BJ (cell line): ENCODE measurements around the gene SLC38A2. TPM values are rescaled to one million over a fixed set of nuclear protein-coding genes. Genes with fewer than 3 reads are reported as not detected.

Experiments used
- CTCF ChIA-PET: fragments of 350-600 bp; formaldehyde crosslinking; extraction: SDS; loops from one replicate; lab custom pipeline; 2021; ENCODE audit warnings: antibody characterized with exemption, inconsistent platforms; lab: Yijun Ruan, JAX
- POLR2A ChIA-PET: fragments of 300-600 bp; sonication (Branson Sonifier 250); formaldehyde crosslinking; extraction: SDS; loops from one replicate; lab custom pipeline; 2021; ENCODE audit warnings: antibody characterized with exemption; lab: Charles Lee
- DNase-seq: peaks from one replicate; pipeline ENCODE4 v3.0.0-alpha.2; 2011; ENCODE audit warnings: low read depth
- H3K27me3 ChIP-seq: 2 replicates; pipeline ENCODE4 v1.6.0; 2011; ENCODE audit warnings: low read length; ENCODE audit not compliant: control insufficient read depth, insufficient read depth
- H3K36me3 ChIP-seq: 2 replicates; pipeline ENCODE4 v1.5.1; 2011; ENCODE audit warnings: low read length; ENCODE audit not compliant: control insufficient read depth, insufficient read depth
- H3K4me3 ChIP-seq: 2 replicates; pipeline ENCODE4 v1.5.1; 2011; ENCODE audit warnings: low read depth, mild to moderate bottlenecking, control low read depth, low read length
- polyA plus RNA-seq: library from polyadenylated mRNA; depleted of rRNA; stranded (reverse); fragments of >200 nt; gene quantifications from 2 replicates; pipeline ENCODE4 v1.2.3, GENCODE V29; 2011
- TF ChIP-seq, protein P1 (sequence below): IDR thresholded peaks from 2 replicates; pipeline ENCODE4 v1.5.1; 2011; ENCODE audit warnings: low read depth, mild to moderate bottlenecking, control low read depth, inconsistent platforms, low read length, moderate library complexity; ENCODE audit not compliant: insufficient read depth

SLC38A2 gene
- polyA plus RNA-seq, 1 experiment: 472 TPM

DNA sequence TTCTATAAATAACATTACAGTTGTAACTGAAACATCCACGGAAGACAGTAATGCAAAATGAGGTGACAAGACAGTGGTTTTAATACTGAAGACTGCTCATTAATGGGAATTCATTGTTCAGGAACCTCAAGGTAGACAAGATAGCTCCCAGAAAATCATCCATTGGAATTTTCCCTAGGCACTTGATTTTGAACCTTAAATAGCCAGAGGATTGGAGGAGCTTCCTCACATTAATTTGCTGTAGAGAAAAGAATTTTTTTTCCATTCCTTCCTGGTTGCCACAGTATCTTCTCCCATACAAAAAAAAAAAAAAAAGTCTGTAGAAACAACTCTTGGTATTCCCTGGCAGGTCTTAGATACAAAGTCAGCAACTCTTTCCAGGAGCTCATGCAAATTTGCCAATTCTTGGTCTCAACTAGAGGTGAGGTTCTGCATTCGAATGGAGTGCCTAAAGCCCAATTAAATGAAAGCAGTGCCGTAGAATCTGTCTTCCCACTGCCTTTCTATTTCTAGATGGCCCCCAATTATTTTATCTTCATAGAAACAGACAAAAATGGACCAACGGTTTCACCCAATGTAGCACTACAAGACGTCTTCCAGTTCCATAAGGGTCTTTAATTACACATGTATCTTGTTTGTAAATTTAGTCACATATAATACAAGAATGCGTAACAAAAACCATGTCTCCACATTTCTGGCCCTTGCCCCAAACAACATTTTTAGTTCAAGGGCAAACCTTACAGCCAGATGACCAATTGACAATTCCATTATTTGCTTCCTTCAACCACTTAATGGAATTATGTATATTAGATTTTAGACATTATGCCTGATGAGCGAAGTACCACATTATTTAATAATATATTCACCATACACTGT, 13.5 kb downstream of the SLC38A2 start:
- TF ChIP-seq, protein P1, sequence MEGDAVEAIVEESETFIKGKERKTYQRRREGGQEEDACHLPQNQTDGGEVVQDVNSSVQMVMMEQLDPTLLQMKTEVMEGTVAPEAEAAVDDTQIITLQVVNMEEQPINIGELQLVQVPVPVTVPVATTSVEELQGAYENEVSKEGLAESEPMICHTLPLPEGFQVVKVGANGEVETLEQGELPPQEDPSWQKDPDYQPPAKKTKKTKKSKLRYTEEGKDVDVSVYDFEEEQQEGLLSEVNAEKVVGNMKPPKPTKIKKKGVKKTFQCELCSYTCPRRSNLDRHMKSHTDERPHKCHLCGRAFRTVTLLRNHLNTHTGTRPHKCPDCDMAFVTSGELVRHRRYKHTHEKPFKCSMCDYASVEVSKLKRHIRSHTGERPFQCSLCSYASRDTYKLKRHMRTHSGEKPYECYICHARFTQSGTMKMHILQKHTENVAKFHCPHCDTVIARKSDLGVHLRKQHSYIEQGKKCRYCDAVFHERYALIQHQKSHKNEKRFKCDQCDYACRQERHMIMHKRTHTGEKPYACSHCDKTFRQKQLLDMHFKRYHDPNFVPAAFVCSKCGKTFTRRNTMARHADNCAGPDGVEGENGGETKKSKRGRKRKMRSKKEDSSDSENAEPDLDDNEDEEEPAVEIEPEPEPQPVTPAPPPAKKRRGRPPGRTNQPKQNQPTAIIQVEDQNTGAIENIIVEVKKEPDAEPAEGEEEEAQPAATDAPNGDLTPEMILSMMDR: no peak
- Histone ChIP-seq H3K36me3 (peaks cover 14% of the 10 kb centered on the region), H3K4me3 (no peak overlapping the region), H3K27me3 (no peaks in the 10 kb centered on the region)
- no peak for DNase-seq
- CTCF ChIA-PET: interaction anchor here (0.6 kb wide), 1 partner anchor 41 kb away, joined by 3 read pairs; no protein-coding TSS in a partner anchor
- POLR2A ChIA-PET: interaction anchor here (0.8 kb wide), 1 partner anchor 303 kb away, joined by 6 read pairs; no protein-coding TSS in a partner anchor

DNA sequence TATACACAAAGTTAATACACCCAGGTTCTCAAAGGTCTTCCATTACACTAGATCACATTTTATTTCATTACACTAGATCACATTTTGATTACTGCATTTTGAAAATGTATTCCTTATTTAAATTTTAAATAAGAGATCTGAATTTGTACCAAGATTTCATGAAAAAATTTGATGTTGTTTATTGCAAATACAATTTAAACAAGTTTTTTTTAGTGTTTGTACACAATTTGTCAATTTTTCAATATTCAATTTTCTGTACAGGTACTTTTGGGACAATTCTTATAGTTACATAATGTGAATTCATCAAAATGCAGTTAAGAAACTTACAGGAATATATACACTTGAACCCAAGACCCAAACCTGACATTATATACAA, 14.3 kb downstream of the SLC38A2 start:
- H3K27me3 ChIP-seq: no peaks in the 10 kb centered on the region
- no peak overlapping the region for H3K4me3 ChIP-seq
- ChIA-PET CTCF (no interaction called here), POLR2A (no interaction called here)
- DNase-seq: no peak
- peaks cover 14% of the 10 kb centered on the region for H3K36me3 ChIP-seq
- TF ChIP-seq, protein P1: no peak

DNA sequence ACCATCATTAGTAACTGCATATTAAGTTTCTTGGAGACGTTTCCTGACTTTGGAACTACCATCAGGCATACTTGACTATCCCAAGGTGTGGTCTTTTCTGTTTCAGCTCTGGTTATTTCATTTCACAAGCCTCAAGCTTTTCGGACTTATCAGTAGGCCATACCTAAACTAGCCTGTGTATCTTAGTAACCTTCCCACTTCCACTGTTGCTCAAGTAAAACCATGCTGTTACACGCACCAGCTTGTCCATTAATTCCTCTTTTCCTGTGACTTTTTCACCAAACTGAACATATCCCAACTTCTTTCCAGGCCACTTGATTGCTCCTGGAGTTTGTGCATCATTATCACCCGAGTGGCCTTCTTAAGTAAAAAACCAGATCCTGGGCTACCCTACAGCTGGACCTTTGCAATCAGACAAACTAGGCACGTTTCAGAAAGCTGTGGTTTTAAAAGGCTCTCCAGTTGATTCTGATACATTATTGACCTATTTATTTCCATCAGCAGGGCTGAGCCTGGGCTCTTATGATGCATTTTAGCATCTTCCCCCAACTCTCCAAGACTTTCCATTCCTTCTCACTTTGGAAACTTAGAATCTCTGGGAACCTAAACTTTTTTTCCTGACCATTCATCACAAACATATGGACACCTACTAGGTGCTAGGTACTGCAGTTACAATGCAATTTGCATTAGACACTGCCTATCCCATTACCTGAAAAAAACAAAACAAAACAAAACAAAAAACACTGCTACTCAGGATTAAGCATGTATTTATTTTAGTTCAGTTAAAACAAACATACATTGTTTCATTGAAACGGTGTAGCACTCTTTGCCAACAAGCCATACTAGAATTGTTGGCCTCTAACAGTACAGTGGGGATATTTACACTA, 14.9 kb downstream of the SLC38A2 start:
- ChIA-PET CTCF (interaction anchor here (0.8 to 1.3 kb wide), 3 partner anchors 9 to 13 kb away, joined by 3 read pairs; no protein-coding TSS in a partner anchor), POLR2A (interaction anchor here (0.6 to 1.1 kb wide), 3 partner anchors 9 to 300 kb away, joined by 3 read pairs; no protein-coding TSS in a partner anchor)
- TF ChIP-seq, protein P1: no peak
- peaks cover 9% of the 10 kb centered on the region for H3K36me3 ChIP-seq
- no peak overlapping the region for H3K4me3 ChIP-seq
- H3K27me3 ChIP-seq: no peaks in the 10 kb centered on the region
- no peak for DNase-seq

DNA sequence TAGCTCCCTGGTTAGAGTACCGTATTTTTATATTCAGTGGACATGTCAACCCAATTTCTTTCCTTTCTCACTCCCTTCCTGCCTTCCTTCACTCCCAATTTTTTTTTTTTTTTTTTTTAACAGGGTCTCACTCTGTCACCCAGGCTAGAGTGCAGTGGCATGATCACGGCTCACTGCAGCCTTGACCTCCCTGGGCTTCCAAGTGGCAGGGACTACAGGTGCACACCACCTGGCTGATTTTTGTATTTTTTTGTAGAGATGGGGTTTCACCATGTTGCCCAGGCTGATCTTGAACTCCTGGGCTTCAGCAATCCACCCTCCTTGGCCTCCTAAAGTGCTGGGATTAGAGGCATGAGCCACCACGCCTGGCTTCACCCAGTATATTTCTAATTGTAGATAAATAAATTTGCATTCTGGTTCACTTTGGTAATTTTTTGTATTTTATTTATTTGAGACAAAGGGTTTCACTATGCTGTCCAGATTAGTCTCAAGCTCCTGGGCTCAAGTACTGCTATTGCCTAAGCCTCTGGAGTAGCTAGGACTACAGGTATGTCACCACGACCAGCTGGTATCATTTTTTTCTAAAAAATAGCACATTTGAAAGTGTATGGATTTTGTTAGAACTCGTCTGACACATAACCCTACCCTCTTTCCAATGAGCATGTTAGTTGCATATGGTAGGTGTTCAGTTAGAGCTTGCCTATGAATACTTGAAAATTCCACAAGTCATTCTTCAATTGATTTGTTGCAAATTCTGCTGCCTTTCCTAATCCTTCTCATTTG, 15.7 kb downstream of the SLC38A2 start:
- POLR2A ChIA-PET: interaction anchor here (0.6 to 1.1 kb wide), 6 partner anchors 10 to 602 kb away, joined by 3 to 8 read pairs (median 3); no protein-coding TSS in a partner anchor
- peaks cover 9% of the 10 kb centered on the region for H3K36me3 ChIP-seq
- DNase-seq: no peak
- CTCF ChIA-PET: interaction anchor here (0.8 to 1.7 kb wide), 6 partner anchors 10 to 232 kb away, joined by 3 to 5 read pairs (median 3); no protein-coding TSS in a partner anchor
- TF ChIP-seq, protein P1: no peak
- H3K4me3 ChIP-seq: no peak overlapping the region
- no peaks in the 10 kb centered on the region for H3K27me3 ChIP-seq
